Memory B cell (primary cell): Measurements from ENCODE around the gene SLC25A36.
"Not testable (repeated sequence)": the region's sequence is repeated elsewhere in the genome, so short reads cannot be mapped to it uniquely, and the experiment has no call there.

Source experiments
- ATAC-seq: fragments of 150-1000 bp; cut with Tn5 transposase; 2 replicates; pipeline ENCODE4 v1.10.0; 2021; ENCODE audit warnings: low read depth, mild to moderate bottlenecking, moderate library complexity
- DNase-seq, 2 donors: peaks; one replicate each; pipeline ENCODE4 v3.0.0; 2022; ENCODE audit warnings: low spot score in 2 of 2
- H3K27ac Mint-ChIP-seq: one replicate; pipeline ENCODE4 v1.8.0; 2022; ENCODE audit warnings: mild to moderate bottlenecking, moderate library complexity, mixed read lengths
- H3K27me3 Mint-ChIP-seq: one replicate; pipeline ENCODE4 v1.8.0; 2022; ENCODE audit warnings: mixed read lengths
- H3K36me3 Mint-ChIP-seq: one replicate; pipeline ENCODE4 v1.8.0; 2022; ENCODE audit warnings: mild to moderate bottlenecking, mixed read lengths
- H3K4me1 Mint-ChIP-seq: one replicate; pipeline ENCODE4 v1.8.0; 2022; ENCODE audit warnings: mixed read lengths
- H3K4me3 Mint-ChIP-seq: one replicate; pipeline ENCODE4 v1.8.0; 2022; ENCODE audit warnings: mild to moderate bottlenecking, moderate library complexity, mixed read lengths
- H3K9me3 Mint-ChIP-seq: one replicate; pipeline ENCODE4 v1.8.0; 2022; ENCODE audit warnings: mixed read lengths

The SLC25A36 gene

GRCh38 chr3:140994316-140994715, 52.7 kb downstream of the SLC25A36 start:
- Mint-ChIP-seq H3K27me3 (peaks cover 2% of the 10 kb centered on the region), H3K4me1 (no peaks in the 10 kb centered on the region), H3K36me3 (no peaks in the 10 kb centered on the region), H3K4me3 (no peak overlapping the region), H3K27ac (no peak overlapping the region), H3K9me3 (peaks cover 3% of the 10 kb centered on the region)
- DNase-seq (no peak), ATAC-seq (no peak)

GRCh38 chr3:140994861-140995260, 53.2 kb downstream of the SLC25A36 start:
- H3K9me3 Mint-ChIP-seq, H3K36me3 Mint-ChIP-seq, H3K4me3 Mint-ChIP-seq, DNase-seq, H3K4me1 Mint-ChIP-seq, H3K27me3 Mint-ChIP-seq, H3K27ac Mint-ChIP-seq, ATAC-seq: not testable (repeated sequence)

- Mint-ChIP-seq H3K9me3 (peaks cover 3% of the 10 kb centered on the region), H3K27ac (no peak overlapping the region), H3K4me3 (no peak overlapping the region), H3K36me3 (no peaks in the 10 kb centered on the region), H3K4me1 (no peaks in the 10 kb centered on the region), H3K27me3 (peaks cover 2% of the 10 kb centered on the region)
- no peak for DNase-seq
- ATAC-seq: no peak
Measured at GRCh38 chr3:140995881-140996280, 54.2 kb downstream of the SLC25A36 start.

- peak; percentile 64 for ATAC-seq
- Mint-ChIP-seq H3K9me3 (no peaks in the 10 kb centered on the region), H3K27ac (no peak overlapping the region), H3K4me3 (no peak overlapping the region), H3K4me1 (no peaks in the 10 kb centered on the region), H3K36me3 (no peaks in the 10 kb centered on the region), H3K27me3 (peaks cover 2% of the 10 kb centered on the region)
- DNase-seq: peak in 1 of 2 donors; percentile 9
Measured at GRCh38 chr3:141000027-141000663, 58.5 kb downstream of the SLC25A36 start.

GRCh38 chr3:141000686-141001085, 59.0 kb downstream of the SLC25A36 start:
- no peaks in the 10 kb centered on the region for H3K4me1 Mint-ChIP-seq
- no peak for DNase-seq
- no peak overlapping the region for H3K27ac Mint-ChIP-seq
- H3K27me3 Mint-ChIP-seq: peaks cover 4% of the 10 kb centered on the region
- no peaks in the 10 kb centered on the region for H3K9me3 Mint-ChIP-seq
- no peaks in the 10 kb centered on the region for H3K36me3 Mint-ChIP-seq
- H3K4me3 Mint-ChIP-seq: no peak overlapping the region
- ATAC-seq: no peak

- Mint-ChIP-seq H3K4me3 (no peak overlapping the region), H3K4me1 (peaks cover under 1% of the 10 kb centered on the region), H3K27me3 (peaks cover 11% of the 10 kb centered on the region), H3K27ac (no peak overlapping the region), H3K9me3 (no peaks in the 10 kb centered on the region), H3K36me3 (no peaks in the 10 kb centered on the region)
- ATAC-seq (no peak), DNase-seq (no peak)
Measured at GRCh38 chr3:141006344-141006743, 64.7 kb downstream of the SLC25A36 start.

- DNase-seq (no peak), ATAC-seq (no peak)
- no peaks in the 10 kb centered on the region for H3K9me3 Mint-ChIP-seq
- peaks cover 3% of the 10 kb centered on the region for H3K4me1 Mint-ChIP-seq
- no peak overlapping the region for H3K4me3 Mint-ChIP-seq
- peaks cover 13% of the 10 kb centered on the region for H3K27me3 Mint-ChIP-seq
- H3K36me3 Mint-ChIP-seq: no peaks in the 10 kb centered on the region
- no peak overlapping the region for H3K27ac Mint-ChIP-seq
Measured at GRCh38 chr3:141009496-141009895, 67.9 kb downstream of the SLC25A36 start.

- Mint-ChIP-seq H3K4me1 (peaks cover 3% of the 10 kb centered on the region), H3K4me3 (no peak overlapping the region), H3K27ac (no peak overlapping the region), H3K9me3 (no peaks in the 10 kb centered on the region), H3K27me3 (peaks cover 14% of the 10 kb centered on the region), H3K36me3 (no peaks in the 10 kb centered on the region)
- peak; percentile 72 for ATAC-seq
- DNase-seq: peak; percentile 35 to 52
Measured at GRCh38 chr3:141011232-141011996, 69.8 kb downstream of the SLC25A36 start.

- DNase-seq (no peak), ATAC-seq (no peak)
- Mint-ChIP-seq H3K27me3 (peaks cover 15% of the 10 kb centered on the region), H3K36me3 (no peaks in the 10 kb centered on the region), H3K4me1 (peaks cover 3% of the 10 kb centered on the region), H3K4me3 (no peak overlapping the region), H3K9me3 (no peaks in the 10 kb centered on the region), H3K27ac (no peak overlapping the region)
Measured at GRCh38 chr3:141011997-141012262, 70.3 kb downstream of the SLC25A36 start.

- no peaks in the 10 kb centered on the region for H3K9me3 Mint-ChIP-seq
- DNase-seq (no peak), ATAC-seq (no peak)
- peaks cover 3% of the 10 kb centered on the region for H3K4me1 Mint-ChIP-seq
- no peak overlapping the region for H3K4me3 Mint-ChIP-seq
- no peaks in the 10 kb centered on the region for H3K36me3 Mint-ChIP-seq
- H3K27me3 Mint-ChIP-seq: peaks cover 14% of the 10 kb centered on the region
- no peak overlapping the region for H3K27ac Mint-ChIP-seq
Measured at GRCh38 chr3:141012571-141012970, 70.9 kb downstream of the SLC25A36 start.

GRCh38 chr3:141015481-141015880, 73.8 kb downstream of the SLC25A36 start:
- peaks cover 3% of the 10 kb centered on the region for H3K4me1 Mint-ChIP-seq
- peaks cover 2% of the 10 kb centered on the region for H3K36me3 Mint-ChIP-seq
- H3K27me3 Mint-ChIP-seq: peaks cover 9% of the 10 kb centered on the region
- ATAC-seq (no peak), DNase-seq (no peak)
- no peak overlapping the region for H3K27ac Mint-ChIP-seq
- peaks cover 3% of the 10 kb centered on the region for H3K9me3 Mint-ChIP-seq
- no peak overlapping the region for H3K4me3 Mint-ChIP-seq

GRCh38 chr3:141017366-141018322, 76.0 kb downstream of the SLC25A36 start:
- not testable (repeated sequence) for H3K4me3 Mint-ChIP-seq

GRCh38 chr3:141019244-141019643, 77.6 kb downstream of the SLC25A36 start:
- no peak for ATAC-seq
- no peak for DNase-seq
- H3K36me3 Mint-ChIP-seq: peaks cover 2% of the 10 kb centered on the region
- H3K9me3 Mint-ChIP-seq: peaks cover 3% of the 10 kb centered on the region
- H3K27ac Mint-ChIP-seq: no peak overlapping the region
- H3K4me3 Mint-ChIP-seq: no peak overlapping the region
- H3K4me1 Mint-ChIP-seq: no peaks in the 10 kb centered on the region
- peaks cover 8% of the 10 kb centered on the region for H3K27me3 Mint-ChIP-seq

More at GRCh38 chr3:141017366-141018322, 76.0 kb downstream of the SLC25A36 start:
- H3K36me3 Mint-ChIP-seq, ATAC-seq, H3K27ac Mint-ChIP-seq, DNase-seq, H3K9me3 Mint-ChIP-seq, H3K4me1 Mint-ChIP-seq: not testable (repeated sequence)
- H3K27me3 Mint-ChIP-seq: peaks cover 10% of the 10 kb centered on the region
